Gastroesophageal sphincter (tissue), 3 donors: ENCODE measurements around the gene C9orf78.

Experiments used
- CTCF ChIP-seq, 4 experiments: fragments of 200-600 bp in 2 of 4; fragments of 450-650 bp in 2 of 4; sonication (generic) in 1 of 4; IDR thresholded peaks; one replicate each; pipeline ENCODE4 v1.5.1; 2017 to 2019; ENCODE audit warnings: antibody characterized with exemption in 4 of 4, mild to moderate bottlenecking in 2 of 4, moderate library complexity in 2 of 4
- POLR2AphosphoS5 ChIP-seq: sonication (generic); formaldehyde crosslinking; IDR thresholded peaks from one replicate; pipeline ENCODE4 v1.6.1; 2017; ENCODE audit warnings: antibody characterized with exemption

DNA sequence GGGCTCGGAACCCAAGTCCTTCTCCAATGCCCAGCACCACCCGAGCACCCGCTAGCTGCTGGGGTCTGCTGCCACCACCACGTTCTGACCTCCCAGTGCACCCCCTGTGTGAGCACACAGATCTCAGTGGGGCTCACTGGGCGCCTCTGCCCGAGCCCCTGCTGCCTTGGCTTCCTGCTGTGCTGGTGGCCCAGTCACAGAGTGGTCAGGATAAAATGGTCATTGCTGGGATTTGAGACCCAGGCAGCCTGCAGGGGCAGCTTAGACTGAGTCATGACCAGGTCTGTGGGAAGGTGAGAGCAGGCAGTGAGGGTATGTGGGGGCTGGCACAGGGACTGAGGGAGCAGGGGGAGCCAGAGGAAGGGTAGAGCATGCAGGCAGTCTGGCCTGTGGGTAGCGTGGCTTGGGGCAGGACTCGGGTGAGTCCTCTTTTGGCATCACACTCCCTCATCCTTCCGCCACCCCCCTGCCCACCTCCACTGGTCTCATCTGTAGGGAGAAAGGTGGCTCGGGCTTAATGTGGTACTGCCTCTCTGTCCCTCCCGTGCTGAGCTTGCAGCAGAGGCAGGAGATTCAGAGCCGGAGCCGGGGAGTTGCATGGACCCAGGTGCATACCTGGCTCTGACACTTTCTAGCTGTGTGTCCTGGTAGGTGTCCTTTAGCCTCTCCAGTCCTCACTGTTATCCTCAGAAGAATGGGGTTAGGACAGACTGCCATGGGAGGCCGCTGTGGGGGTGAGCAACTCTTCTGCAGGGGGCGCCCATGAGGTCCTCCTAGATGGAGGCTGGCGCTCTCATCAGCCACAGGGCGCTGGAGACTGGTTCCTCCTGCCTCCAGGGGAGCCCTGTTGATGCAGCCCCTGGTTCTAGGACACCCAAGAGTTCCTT, 32.3 kb upstream of the C9orf78 start:
- no peak for TF ChIP-seq POLR2AphosphoS5
- TF ChIP-seq CTCF (IDR thresholded peaks at IDR 0.05): no peak
